Heart right ventricle (tissue), 16 donors: Measurements from ENCODE around the gene NDRG3. TPM values are rescaled to one million over a fixed set of nuclear protein-coding genes. Genes with fewer than 3 reads are reported as not detected.

Source experiments
- ATAC-seq, 8 donors: fragments of 200-7000 bp; cut with Tn5 transposase; one replicate each; pipeline ENCODE4 v1.9.1; 2020; ENCODE audit warnings: mild to moderate bottlenecking in 8 of 8, moderate library complexity in 8 of 8, moderate number of reproducible peaks in 1 of 8
- DNase-seq, 2 donors: peaks; one replicate each; pipeline ENCODE4 v3.0.0-alpha.2; 2020
- H3K27ac ChIP-seq, 10 donors: fragments of 200-600 bp; sonication (generic) in 2 of 10; one replicate each; pipeline versions ENCODE4 v1.5.0 to v1.8.0; 2020 to 2022; ENCODE audit warnings: mild to moderate bottlenecking in 3 of 10
- H3K27me3 ChIP-seq, 7 donors: fragments of 200-600 bp; one replicate each; pipeline ENCODE4 v1.8.0; 2021 to 2022; ENCODE audit warnings: mild to moderate bottlenecking in 2 of 7
- H3K36me3 ChIP-seq, 9 donors: fragments of 200-600 bp; sonication (generic) in 1 of 9; one replicate each; pipeline versions ENCODE4 v1.5.0 to v1.8.0; 2020 to 2022; ENCODE audit warnings: mild to moderate bottlenecking in 2 of 9
- H3K4me1 ChIP-seq, 9 donors: fragments of 200-600 bp; sonication (generic) in 1 of 9; one replicate each; pipeline versions ENCODE4 v1.5.0 to v1.8.0; 2020 to 2022; ENCODE audit warnings: mild to moderate bottlenecking in 4 of 9
- H3K4me3 ChIP-seq, 10 donors: fragments of 200-600 bp; sonication (generic) in 2 of 10; one replicate each; pipeline versions ENCODE4 v1.5.0 to v1.8.0; 2020 to 2022; ENCODE audit warnings: mild to moderate bottlenecking in 7 of 10, moderate library complexity in 2 of 10
- H3K9me3 ChIP-seq, 11 donors: fragments of 200-600 bp in 10 of 11; sonication (generic) in 2 of 11; one replicate each; pipeline versions ENCODE4 v1.5.0 to v1.8.0; 2013 to 2022; ENCODE audit warnings: mild to moderate bottlenecking in 2 of 11, control low read depth in 1 of 11, moderate library complexity in 1 of 11
- WGBS, 2 donors: extraction: QIAGEN DNeasy Blood & Tissue Kit; methylation state at CpG; one replicate each; pipeline ENCODE4 v1.1.7; 2013; ENCODE audit warnings: inconsistent platforms in 1 of 2; 5-methylcytosine and 5-hydroxymethylcytosine counted together
- intact Hi-C, 10 donors: fragments of 100-400 bp; cut with DNase I; formaldehyde crosslinking; loops; one replicate each; pipeline versions ENCODE4 v1.11.1 to v1.14.2; 2022
- polyA plus RNA-seq, 2 donors: library from polyadenylated mRNA; stranded (reverse); fragments of 200-250 nt; gene quantifications; one replicate each; pipeline ENCODE4 v1.2.3, GENCODE V29; 2013
- total RNA-seq, 10 donors: library from RNA; stranded (reverse); fragmentation: NEBNext Ultra II Directional in 3 of 10; extraction: Animal tissue kit (Norgen Biotek cat#: 25700) in 3 of 10; gene quantifications; one replicate each; pipeline versions ENCODE4 v1.2.1 to v1.2.4, GENCODE V29; 2021 to 2023
- TF ChIP-seq, protein P1 (sequence below), 9 donors: fragments of 200-600 bp; sonication (generic) in 2 of 9; IDR thresholded peaks; one replicate each; pipeline versions ENCODE4 v1.5.0 to v1.8.0; 2021 to 2022; ENCODE audit warnings: antibody characterized with exemption in 9 of 9, mild to moderate bottlenecking in 5 of 9, moderate library complexity in 1 of 9
- donor health status: Arrhythmogenic right ventricular cardiomyopathy.
- donor health status: ischemic (EF 13 %, LVEDD 7.1; RV severe dilation, severe dysfunction).
- donor health status: healthy with polysubstance abuse.
- donor health status: DM: no; HTN: yes; CAD: no.
- donor health status: DM: no; HTN: no; CAD: no.
- donor health status: ischemic (EF 25% LVEDD 6.9; RV normal size, moderate dysfunction).
- donor health status: ischemic (EF 25% LVEDD 5.7; RV mildly dilated, moderate dysfunction).
- donor health status: healthy.
- donor health status: DM: yes; HTN: yes; CAD: no.
- donor health status: Ischemic cardiomyopathy.
- donor health status: ischemic (EF 35%, LVEDD 5.7; RV mildly dilated, moderate dysfunction).
- donor health status: nonischemic (EF 11% LVEDD 7.7; RV severe dilation, severe dysfunction).
- donor health status: DM: yes; HTN: yes; CAD: no.
- donor health status: PGD.
- donor health status: ischemic (EF 29% LVEDD 5.4; RV normal size, mild dysfunction).
- donor health status: nonischemic (EF 23%, LVEDD 6.1; RV moderate dilation, normal function).

NDRG3 gene
- total and polyA plus RNA-seq, 12 donors = 19.3 to 37.0 (median 29.9) TPM

DNA sequence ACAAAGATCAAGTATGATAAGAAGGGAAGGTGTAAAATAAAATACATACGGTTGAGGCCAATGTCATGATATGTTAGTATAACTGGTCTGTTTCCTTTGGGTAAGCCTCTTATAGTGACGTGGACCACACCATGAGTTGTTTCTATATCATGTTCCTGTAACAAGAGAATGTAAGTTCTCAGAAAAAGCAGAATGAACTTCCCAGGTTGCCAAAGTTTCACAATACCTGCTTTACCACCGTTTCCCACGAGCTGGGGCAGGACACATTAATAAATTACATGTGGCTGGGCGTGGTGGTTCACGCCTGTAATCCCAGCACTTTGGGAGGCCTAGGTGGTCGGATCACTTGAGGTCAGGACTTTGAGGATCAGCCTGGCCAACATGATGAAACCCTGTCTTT lies 57.3 kb downstream of the NDRG3 start:
- intact Hi-C loops = no loop called here
- Histone ChIP-seq H3K9me3 (no peaks in the 10 kb centered on the region), H3K4me1 (peaks cover 0 to 11% (median 0%) of the 10 kb centered on the region in 9 donors), H3K4me3 (no peak overlapping the region), H3K27me3 (no peaks in the 10 kb centered on the region), H3K36me3 (peaks cover 0 to 58% (median 30%) of the 10 kb centered on the region in 9 donors), H3K27ac (no peak overlapping the region)
- DNase-seq (no peak), ATAC-seq (no peak)
- TF ChIP-seq, protein P1, sequence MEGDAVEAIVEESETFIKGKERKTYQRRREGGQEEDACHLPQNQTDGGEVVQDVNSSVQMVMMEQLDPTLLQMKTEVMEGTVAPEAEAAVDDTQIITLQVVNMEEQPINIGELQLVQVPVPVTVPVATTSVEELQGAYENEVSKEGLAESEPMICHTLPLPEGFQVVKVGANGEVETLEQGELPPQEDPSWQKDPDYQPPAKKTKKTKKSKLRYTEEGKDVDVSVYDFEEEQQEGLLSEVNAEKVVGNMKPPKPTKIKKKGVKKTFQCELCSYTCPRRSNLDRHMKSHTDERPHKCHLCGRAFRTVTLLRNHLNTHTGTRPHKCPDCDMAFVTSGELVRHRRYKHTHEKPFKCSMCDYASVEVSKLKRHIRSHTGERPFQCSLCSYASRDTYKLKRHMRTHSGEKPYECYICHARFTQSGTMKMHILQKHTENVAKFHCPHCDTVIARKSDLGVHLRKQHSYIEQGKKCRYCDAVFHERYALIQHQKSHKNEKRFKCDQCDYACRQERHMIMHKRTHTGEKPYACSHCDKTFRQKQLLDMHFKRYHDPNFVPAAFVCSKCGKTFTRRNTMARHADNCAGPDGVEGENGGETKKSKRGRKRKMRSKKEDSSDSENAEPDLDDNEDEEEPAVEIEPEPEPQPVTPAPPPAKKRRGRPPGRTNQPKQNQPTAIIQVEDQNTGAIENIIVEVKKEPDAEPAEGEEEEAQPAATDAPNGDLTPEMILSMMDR (IDR thresholded peaks at IDR 0.05) = no peak
- WGBS, 2 donors = 92 to 93% methylated on average over 7 of the region's 7 CpGs

DNA sequence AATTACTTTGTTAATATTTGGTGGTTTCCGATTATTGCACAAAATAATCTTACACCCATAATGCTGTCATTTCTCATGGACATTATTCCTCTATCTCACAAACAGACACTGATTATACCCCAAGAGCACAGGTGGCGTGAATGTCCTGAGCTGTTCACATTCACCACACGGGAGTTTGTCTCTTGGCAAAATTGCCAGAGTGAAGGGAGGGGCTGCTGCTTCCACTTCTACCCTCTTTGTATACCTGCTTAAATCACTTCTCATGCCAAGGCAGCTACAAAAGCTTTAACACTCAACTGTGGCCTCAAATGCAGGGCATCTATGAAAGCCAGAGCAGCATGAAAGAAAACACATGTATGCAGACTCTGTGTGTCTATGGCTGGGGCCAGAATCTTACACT lies 58.0 kb downstream of the NDRG3 start:
- H3K36me3 ChIP-seq = peaks cover 0 to 66% (median 30%) of the 10 kb centered on the region in 9 donors

DNA sequence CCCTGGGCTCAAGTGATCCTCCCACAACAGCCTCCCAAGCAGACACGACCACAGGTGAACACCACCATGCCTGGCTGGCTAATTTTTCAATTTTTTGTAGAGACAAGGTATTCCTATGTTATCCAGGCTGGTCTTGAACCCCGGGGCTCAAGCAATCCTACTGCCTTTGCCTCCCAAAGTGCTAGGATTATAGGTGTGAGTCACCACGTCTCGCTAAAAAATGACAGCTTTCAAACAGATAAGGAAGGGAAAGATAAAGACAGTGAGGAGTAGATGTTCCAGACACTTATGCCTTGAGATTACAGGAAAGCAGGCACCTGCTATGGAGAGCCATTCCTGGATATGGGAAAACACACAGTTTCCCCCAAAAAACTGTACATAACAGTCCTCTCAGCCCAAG lies 58.9 kb downstream of the NDRG3 start:
- no peaks in the 10 kb centered on the region for H3K9me3 ChIP-seq
- TF ChIP-seq, protein P1 (IDR thresholded peaks at IDR 0.05) = no peak
- H3K27me3 ChIP-seq = no peaks in the 10 kb centered on the region
- no peak overlapping the region for H3K27ac ChIP-seq
- no peak for DNase-seq
- WGBS, 2 donors = 75 to 77% methylated on average over 4 of the region's 4 CpGs
- peak in 2 of 8 donors; percentile 13 to 24 for ATAC-seq
- no peak overlapping the region for H3K4me3 ChIP-seq
- H3K36me3 ChIP-seq = peaks cover 0 to 72% (median 30%) of the 10 kb centered on the region in 9 donors
- intact Hi-C loops = no loop called here
- H3K4me1 ChIP-seq = peaks cover 0 to 11% (median 0%) of the 10 kb centered on the region in 9 donors

More for the DNA sequence above, 58.0 kb downstream of the NDRG3 start:
- H3K27ac ChIP-seq = no peak overlapping the region
- WGBS, 2 donors = 64 to 76% methylated on average over 3 of the region's 3 CpGs
- H3K4me3 ChIP-seq = no peak overlapping the region
- no peaks in the 10 kb centered on the region for H3K27me3 ChIP-seq
- TF ChIP-seq, protein P1 (IDR thresholded peaks at IDR 0.05) = no peak
- no peak for DNase-seq
- H3K9me3 ChIP-seq = no peaks in the 10 kb centered on the region
- ATAC-seq = peak in 1 of 8 donors; percentile 34
- peaks cover 0 to 11% (median 0%) of the 10 kb centered on the region in 9 donors for H3K4me1 ChIP-seq
- intact Hi-C loops = no loop called here

DNA sequence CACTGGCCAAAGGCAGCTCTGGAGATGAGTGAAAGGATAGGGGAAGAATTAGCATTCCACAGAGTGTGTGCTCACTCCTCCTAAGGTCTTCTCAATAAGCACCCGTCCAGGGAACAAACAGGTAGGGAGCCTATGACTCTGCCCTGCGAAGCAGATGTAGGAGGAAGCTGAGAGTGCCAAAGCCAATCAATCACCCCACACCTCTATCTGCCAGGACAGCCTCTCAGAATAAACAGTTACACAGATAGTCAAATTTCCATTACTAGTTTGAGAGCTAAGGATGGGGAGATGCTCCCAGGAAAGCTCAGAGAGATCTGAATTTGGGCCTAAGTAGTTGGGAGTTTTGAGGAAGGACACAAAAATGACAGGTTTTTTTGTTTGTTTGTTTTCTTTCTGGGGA lies 59.4 kb downstream of the NDRG3 start:
- Histone ChIP-seq H3K36me3 (peaks cover 0 to 77% (median 30%) of the 10 kb centered on the region in 9 donors), H3K4me3 (no peak overlapping the region), H3K9me3 (no peaks in the 10 kb centered on the region), H3K4me1 (peaks cover 0 to 11% (median 0%) of the 10 kb centered on the region in 9 donors), H3K27me3 (no peaks in the 10 kb centered on the region), H3K27ac (no peak overlapping the region)
- TF ChIP-seq, protein P1 (IDR thresholded peaks at IDR 0.05) = no peak
- peak in 5 of 8 donors; percentile 17 to 81 (median 71) for ATAC-seq
- peak in 1 of 2 donors; percentile 14 for DNase-seq
- WGBS, 2 donors = 48 to 68% methylated on average over 2 of the region's 2 CpGs
- intact Hi-C loops = no loop called here
